HG02852 (cell line): Measurements from ENCODE around the gene TRIM54.

Experiments
- ATAC-seq: cut with Tn5 transposase; IDR thresholded peaks from one replicate; pipeline ENCODE4 v1.9.1; 2021; ENCODE audit warnings: mild to moderate bottlenecking, moderate library complexity; ENCODE audit not compliant: unreplicated experiment

The TRIM54 gene

GRCh38 chr2:27353762-27354596, 71.8 kb downstream of the TRIM54 start:
- ATAC-seq: no peak

- no peak for ATAC-seq
Measured at GRCh38 chr2:27354597-27354927, 72.3 kb downstream of the TRIM54 start.

GRCh38 chr2:27356056-27356381, 73.8 kb downstream of the TRIM54 start:
- peak; percentile 22 for ATAC-seq

GRCh38 chr2:27356382-27357181, 74.4 kb downstream of the TRIM54 start, which contains the start of gene GTF3C2:
TSS of gene GTF3C2 (minus strand) at chr2:27356764. CDS start at chr2:27343554, 13,210 bp downstream.
- ATAC-seq: peak; percentile 75
